ENCODE results near the gene KRTDAP. TPM values are rescaled to one million over a fixed set of nuclear protein-coding genes. Genes with fewer than 3 reads are reported as not detected.

The KRTDAP gene
- total and polyA plus RNA-seq, 9 of the 15 experiments (the other 6 are each of a cell fraction or from before 2014, with no cell fraction given) = not detected

GRCh38 chr19:35468637-35469036, 21.6 kb downstream of the KRTDAP start (continued):
- TF ChIP-seq STAG1 (CRISPR knock-in tag; IDR thresholded peaks at IDR 0.05; ENCODE audit: borderline replicate concordance) (peak; percentile 46; the same call in 1 of the 2 replicates), PML (IDR thresholded peaks at IDR 0.05; ENCODE audit: low read length) (no peak), EZH2 (IDR thresholded peaks at IDR 0.05; ENCODE audit: borderline replicate concordance, low read depth, low read length) (no peak), ETV5 (CRISPR knock-in tag; IDR thresholded peaks at IDR 0.05; ENCODE audit: low read depth) (no peak), ZNF668 (CRISPR knock-in tag; IDR thresholded peaks at IDR 0.05) (no peak), ZBTB49 (CRISPR knock-in tag; IDR thresholded peaks at IDR 0.05; ENCODE audit: borderline replicate concordance) (no peak), TFE3 (CRISPR knock-in tag; IDR thresholded peaks at IDR 0.05) (no peak)

Measured in K562 (cell line).